ENCODE results near the gene C11orf58.
A peak's percentile ranks its signal among the peaks of the same experiment; 100 is the strongest.

The C11orf58 gene

DNA sequence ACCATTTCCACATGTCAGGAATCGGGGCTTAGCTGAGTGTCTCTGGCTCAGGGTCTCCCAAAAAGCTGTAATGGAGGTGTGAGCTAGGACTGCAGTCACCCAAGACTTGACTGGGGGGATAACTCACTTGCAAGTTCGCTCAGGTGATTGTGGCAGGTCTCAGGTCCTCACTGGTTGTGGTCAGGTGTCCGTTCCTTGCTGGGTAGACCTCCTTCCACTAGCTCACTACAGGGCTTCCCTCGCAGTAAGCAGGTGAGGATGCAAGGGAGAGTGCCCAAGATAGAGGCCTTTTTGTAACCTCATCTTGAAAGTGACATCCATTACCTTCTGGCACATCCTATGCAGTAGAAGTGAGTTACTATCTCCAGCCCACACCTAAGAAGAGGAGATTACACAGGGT, 29.5 kb downstream of the C11orf58 start:
- no peak for DNase-seq

DNA sequence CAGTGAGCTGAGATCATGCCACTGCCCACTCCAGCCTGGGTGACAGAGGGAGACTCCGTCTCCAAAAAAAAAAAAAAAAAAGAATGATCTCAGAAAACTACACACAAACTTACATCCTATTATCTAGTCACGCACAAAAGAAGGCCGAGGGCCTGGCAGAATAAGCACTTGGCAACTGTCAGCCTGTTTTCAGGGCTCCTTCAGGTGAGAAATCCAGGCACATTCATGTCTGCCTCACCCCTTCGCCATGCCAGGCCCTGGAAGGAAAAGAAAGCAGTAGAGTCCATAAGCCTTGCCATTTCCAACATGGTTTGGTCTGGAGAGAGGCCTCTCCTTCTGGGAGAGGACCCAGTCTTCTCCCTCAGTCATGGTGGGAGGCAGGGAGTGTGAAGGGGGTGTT, 30.9 kb downstream of the C11orf58 start:
- no peak for DNase-seq

DNA sequence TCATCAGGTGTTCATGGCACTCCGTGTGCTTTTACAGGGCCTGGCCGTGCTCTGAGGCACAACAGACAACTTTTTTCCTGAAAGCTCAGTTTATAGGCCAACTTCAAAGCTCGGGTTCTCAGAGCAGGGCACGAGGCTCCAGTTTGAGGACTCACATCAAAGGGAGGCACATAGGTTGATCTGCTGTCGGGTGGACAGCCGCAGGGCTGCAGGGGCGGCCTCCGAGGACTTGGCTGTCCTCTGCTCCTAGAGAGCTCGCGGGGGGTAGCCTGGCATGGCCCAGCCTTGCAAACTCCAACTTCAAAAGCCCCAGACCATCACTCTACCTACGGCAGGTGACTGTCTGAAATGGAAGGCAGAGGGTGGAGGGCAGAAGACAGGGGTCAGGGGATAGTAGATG, 31.6 kb downstream of the C11orf58 start:
- DNase-seq: no peak

DNA sequence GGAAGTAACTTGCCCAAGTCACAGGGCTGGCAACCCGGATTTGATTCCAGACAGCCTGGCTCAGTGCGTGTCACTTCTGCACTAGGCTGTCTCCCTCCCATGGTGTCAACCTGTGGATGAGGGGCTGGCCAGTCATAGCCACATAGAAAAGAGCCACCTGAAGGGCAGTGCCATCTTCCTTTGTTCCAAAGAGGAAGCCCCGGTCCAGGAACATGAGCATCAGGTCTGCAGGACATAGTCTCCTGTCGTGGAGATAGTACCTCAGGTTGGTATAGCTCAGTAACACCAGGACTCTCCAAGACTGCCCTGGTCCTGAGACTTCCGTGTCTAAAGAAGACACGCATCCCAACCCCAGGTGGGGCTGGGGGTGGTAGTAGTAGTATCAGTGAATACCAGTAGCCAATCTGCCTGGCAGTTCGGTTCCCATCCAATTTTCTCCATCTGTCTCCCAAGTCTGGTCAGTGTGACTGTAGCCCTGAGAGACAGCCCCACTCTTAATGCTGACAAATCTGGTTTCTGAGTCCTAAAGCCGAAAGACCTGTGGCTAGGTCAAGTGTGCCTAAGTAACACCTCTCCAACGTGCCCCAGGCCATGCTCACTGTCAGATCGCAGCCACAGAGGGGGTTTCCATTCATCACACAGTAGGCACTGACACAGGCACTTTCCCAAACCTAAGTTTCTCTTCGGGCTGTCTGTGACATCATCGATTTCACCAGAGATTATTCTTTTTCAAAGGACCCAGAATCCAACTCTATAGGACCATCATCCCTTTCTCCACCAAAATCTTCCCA, 33.1 kb downstream of the C11orf58 start:
- no peak for DNase-seq

DNA sequence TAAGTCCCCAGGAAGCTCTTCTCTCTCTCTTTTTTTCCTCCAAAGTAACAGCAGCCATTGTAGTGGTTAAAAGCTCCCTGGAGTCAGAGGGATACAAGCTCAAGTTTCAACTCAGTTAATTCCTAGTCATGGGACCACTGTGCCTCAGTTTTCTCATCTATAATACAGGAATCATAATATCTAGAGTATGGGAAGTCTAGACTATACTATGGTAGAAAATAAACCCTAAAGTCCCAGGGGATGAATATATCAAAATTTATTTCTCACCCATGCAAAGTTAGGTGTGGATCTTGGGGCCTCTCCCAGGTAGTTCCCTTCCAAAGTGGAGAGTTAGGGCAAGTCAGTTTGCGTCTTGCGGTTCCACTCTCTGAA, 33.7 kb downstream of the C11orf58 start:
- DNase-seq: no peak

DNA sequence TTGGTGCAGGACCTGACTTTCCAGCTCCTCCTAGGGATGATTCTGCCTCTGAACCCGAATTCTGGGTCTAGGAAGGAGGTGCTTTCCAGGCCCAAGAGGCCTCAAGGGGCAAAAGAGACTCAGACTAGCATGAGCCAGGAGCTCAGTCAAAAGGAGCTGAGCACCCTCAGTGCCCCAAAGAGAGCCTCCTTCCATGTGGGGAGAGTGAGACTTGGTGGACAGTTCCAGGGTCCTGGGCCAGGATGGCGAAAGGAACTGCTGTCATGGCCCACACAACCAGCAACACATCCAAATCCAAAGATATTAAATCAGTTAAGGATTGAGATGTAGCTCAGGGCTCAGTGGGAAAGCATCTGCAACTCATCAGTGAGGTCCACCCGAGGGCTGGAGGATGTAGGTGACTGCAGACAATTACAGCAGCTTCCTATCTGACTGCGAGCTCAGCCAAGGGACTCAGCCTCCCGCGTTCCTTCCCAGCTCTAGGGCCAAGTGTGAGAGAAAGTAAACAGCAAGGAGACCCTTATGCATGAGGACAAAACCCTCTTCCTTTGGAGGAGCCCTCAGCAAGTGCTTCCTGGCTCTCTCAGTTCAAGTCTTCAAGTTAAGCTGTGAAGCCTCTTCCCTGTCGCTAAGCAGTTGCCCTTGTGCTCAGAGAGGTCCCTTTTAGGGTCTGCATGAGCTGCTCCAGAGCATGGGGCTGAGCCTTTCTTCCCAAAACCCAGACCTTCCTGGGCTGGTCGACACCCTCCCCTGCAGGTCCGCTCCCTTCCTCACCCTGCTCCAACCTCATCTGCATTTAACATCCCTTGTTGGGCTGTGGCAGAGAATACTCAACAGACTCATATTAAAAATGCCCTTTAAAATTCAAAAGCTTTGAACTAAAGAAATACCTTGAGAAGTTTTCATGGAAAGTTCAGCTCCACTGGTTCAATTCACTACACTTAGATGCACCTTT, 35.8 kb downstream of the C11orf58 start:
- DNase-seq: no peak

DNA sequence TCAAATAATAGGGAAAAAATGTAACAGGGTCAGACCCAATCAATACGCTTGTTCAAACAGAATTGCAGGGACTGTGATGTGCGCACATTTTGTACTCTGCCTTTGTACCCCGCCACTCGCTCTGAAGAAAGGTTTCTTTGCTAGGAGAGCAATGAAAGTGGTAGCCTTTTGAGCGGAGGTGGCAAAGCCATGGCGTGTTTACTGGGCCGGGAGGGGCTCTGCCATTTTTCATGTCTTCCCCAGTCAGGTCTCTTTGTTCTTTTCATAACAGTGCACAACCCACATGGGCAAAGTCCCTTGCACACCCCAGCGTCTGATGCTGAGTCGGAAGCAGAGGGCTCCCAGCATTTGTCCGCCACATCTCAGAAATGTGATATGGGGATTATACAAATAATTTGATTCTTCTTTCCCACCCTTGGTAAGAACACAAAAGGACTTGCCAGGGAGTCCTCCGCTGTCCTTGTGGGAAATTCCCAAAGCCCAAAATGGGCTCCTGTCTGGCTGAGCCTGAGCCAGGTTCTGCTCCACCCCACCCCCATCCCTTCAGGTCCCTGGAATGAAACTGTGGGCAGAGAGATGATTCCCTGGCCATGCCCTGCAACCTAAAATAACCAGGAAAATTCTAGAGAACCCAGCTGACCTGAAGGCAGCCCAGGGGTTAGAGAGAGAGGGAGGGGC, 36.6 kb downstream of the C11orf58 start:
- DNase-seq: no peak

DNA sequence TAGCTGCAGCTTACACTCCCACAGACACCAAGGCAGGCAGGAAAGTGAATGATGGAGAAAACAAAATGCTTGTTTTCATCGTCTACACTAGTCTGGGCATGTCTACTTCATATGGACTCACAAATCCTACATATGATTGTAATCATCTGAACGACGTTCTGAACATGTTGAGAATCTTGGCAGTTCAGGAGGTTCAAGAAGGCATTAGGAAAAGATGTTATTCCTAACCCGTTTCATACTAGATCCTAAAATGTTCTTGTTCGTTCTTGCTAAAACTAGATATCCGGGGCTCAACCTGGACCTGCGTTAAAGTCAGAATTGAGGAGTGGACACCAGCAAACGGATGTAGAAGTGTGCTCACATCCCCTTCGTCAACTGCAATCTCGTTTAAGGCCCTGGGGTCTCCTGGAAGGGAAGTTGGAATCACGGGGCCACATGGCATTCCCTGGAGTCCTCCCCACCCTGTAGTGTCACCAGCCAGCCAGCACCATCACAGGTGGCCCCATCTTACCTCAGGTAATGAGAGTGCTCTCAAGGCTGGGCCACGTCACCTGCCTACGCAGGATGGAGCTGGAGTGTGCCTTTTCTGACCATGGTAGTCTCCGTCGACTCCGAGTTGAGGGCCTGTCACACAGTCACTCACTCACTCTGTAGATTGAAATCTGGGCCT, 37.3 kb downstream of the C11orf58 start:
- no peak for DNase-seq

DNA sequence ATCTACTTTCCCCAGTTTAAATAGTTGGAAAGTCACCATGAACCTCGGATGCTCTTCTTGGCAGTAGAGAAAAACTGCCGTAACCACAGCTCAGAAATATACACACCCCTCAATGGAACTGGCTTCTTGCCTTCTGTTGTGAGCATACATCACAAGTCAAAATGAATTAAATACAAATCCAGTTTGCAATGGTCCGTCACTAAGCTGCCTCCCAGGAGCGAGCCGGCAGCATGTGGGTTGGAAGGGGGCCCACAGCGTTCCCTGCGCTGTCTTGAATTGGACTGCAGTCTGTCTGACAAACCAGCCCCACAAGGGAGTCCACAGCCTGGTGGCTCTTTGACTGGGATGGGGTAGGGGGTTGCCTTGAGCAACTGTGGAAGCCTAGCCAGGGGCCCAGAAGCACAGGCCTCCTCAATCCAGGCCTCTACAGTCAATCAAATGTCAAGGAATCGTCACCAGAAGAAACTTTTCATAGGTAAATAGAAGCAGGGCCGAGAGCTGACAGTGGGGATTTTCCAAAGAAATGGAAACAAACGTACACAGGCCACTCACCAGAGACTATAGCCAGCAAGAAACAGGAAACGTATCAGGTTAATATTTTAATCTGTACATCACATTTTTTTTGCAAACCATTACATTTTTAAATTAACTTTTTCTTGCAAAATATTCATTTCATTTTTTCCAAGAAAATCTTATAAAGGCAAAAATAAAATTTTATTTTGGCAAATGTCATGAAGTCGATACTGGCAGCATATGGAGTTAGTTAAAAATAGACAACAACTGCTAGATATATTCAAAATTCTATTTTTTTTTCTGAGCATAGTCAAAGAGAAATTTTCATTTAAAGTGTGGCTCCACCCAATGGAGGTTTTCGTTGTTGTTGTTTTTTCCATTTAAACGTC, 38.5 kb downstream of the C11orf58 start:
- DNase-seq: peak in 6 of 58 donors; percentile 8 to 18 (median 13)

DNA sequence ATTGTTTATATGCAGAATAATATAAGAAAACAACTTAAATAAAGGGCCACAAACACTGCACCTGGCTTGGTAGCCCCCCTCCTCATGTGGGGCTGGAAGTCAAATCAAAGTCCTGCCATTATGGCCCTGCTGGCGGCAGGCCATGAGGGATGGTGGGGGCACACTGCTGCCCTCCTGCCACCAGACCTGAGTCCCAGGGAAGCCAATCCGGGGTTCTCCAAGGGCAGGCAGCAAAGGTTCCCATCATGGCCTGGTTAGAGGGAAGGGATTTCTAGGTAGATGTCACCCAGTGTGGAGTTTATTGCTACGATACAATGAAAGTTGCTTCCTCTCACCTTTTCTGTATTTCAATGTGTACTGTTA, 39.1 kb downstream of the C11orf58 start:
- DNase-seq: no peak

DNA sequence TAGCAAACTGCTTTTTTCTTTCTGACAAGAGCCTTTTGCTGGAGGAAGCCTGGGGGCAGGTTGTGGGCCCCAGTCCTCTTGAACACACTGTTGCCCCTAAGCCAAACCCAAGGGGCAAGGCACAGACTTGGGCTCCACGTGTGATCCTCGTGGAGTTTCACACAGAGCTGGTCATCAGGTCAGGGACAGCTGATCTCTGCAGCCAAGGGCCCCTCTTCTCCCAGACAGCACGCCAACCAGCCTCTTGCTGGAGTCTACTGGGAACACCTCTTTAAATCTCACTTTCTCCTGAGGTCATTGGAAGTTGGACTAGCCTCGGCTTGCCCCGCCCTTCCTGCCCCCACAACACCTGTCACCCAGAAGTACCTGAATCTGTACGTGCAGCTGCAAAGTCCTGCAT, 39.8 kb downstream of the C11orf58 start:
- no peak for DNase-seq

DNA sequence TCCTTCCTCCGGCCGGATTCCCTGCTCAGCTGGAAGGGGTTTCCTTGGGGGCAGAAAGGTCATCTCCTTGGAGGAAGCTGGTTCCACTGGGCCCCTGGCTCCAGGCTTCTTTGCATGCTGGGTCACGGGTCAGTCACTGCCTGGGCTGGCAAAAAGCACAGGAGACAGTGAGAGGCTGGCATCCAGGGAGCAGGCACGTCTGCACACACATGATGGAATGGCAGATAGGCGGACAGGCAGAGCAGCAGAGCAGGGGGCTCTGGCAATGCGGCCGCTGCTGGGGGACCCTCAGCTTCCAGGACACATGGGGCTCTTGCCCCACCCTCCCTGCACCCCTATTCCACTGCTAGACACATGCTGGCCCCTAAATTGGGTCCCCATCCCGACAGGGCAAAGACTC, 40.4 kb downstream of the C11orf58 start:
- no peak for DNase-seq

DNA sequence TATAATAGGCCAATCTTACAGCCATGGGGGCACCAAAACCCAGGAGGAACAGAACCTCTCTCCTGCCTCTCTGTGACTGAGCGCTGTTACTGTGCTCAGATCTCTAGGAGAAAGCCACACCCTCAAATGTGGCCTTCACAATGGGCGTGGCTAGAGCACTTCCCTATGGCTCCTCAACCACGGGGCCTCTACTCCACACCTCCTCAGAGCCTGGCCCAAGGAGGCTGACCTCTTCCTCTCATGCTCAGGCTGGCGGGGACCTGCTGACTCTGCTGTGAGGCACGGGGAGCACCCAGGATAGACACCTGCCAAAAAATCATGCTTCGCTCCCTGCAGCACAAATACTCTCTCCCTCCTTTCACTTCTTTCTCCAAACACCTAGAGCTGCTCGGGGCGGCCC, 41.0 kb downstream of the C11orf58 start:
- no peak for DNase-seq

DNA sequence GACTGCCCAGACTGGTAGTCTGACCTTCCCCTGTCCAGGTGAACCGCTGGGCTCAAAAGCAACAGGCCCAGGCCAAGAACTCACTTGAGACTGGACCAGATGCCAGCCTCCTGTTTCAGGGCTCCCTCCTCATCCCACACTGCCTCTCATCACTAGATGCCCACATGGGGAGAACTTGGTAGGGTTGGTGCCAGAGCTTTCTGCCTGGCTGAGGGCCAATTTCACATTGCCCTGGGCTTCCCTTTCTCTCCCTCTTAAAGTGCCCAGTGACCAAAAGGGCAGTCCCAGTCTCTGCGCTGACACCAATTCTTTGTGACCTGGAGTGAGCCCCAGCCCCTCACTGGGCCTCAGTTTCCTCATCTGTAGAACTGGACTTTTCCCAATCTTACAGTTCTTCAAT, 41.7 kb downstream of the C11orf58 start:
- no peak for DNase-seq

DNA sequence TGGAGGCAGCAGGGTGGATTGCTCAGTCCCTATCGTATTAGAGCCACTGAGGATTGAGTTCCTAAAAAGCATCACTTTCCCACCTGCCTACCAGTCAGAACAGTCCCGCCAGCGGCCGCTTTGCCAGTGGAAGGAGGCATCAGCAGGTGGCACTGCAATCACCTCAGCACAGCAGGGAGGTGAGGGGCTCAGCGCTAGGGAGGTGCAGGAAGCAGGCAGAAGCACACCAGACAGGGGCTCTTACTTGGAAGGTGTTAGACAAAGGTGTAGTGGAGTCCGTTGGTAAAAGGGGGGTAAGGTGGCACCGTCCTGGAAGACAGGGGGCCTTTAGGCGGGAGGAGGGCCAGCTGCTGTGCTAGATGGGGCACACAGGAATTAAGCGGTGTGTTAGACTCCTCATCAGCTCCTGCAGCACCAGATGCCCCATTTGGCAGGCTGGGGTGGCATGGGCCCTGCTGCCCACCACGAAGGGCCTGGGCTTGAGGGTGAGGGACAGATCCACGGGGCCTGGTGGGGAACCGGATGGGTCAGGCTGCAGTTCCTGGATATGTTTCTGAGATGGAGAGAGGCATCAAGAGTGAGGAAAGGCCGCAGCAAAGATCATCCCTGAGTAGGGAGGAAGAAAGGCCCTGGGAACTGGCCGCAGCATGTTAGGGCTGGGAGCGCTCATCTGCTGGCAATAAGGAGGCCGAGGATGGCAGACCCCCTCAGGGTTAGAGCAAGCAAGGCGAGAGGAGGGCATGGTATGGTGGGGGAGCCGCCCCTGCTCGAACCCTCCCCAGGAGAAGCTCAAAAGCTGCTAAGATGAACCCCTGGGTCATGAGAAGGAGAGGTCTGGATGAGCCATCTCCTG, 42.5 kb downstream of the C11orf58 start:
- no peak for DNase-seq

DNA sequence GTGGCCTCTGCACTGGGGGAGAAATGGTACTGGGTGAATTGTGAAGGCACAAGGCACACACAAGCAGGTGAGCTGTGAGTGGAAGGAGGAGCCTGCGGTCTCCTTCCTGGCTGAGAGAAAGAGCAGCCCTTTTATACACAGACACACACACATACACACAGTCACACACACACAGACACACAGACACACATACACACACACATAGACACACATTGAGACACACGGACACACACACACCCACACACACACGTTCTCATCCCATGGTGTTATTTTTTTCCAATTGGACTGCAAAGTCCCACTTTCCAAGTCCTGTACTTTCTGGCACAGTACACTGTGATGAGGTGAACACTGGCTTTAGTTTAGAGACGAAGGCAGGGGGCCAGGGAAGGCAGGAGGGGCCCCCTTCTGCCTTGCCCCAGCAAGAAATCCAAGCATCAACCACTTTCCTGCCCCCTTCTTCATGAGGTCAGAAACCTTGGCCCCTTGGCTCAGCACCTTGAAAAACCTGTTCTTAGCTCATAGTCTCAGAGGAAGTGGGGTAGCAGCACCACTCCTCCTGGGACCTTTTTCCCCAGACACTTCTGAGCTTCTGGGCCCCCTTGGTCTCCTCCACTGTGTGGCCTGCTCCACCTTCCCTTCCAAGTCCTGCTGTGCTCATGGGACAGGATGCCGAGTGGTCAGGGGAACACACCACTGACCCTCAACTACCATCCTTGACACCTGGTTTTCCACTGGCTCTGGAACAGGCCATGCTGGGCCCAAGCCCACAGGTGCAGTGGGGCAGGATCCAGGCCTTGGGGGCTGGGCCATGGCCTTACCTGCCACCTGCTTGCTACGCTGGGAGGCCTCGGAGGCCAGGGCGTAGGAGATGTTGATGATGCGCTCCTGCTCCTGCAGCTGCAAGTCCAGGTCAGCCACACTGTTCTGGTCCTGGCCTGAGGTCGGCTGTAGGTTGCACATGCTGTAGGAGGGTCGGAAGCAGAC, 43.8 kb downstream of the C11orf58 start:
- no peak for DNase-seq

DNA sequence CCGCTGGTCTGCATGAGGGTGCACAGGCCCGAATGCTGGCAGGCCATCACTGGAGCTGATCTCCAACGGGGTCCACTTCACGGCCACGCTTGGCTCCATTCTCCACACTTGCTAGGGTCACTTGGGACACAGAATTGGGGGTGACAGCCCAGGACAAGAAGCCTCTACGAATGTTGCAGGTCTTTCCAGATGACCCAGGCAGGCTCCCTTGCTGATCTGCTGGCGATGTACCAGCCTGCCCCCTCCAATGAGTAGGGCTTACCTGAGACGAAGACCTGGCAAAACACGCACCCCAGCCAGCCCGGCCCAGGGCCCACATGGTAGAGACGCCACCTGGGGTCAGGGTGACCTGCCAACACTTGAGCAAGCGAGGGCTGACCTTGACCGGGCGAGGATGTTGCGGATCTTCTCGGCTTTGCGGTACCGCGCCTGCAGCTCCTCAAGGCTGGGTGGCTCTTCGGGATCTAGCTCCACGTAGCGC, 44.9 kb downstream of the C11orf58 start:
- no peak for DNase-seq

DNA sequence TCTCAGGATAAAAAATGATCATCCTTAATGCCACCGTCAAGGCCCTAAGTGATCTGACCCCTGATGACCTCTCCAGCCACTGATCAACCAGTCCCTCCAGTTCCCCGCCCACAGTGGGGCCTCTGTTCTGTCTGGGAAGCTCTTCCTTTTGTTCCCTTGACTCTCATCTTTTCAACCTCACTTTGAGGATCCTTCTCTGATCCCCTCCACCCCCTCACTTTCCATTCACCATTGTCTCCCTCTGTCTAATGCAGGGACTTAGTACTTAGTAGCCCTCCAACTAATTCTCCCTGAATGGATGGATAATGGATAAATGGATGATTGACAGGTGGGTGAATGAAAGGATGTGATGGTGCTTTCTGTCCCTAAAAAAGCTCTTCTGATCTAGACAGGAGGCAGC, 45.6 kb downstream of the C11orf58 start:
- DNase-seq: no peak

All from anterior cingulate cortex (tissue), 58 donors.